ENCODE results near the gene LYSMD2. TPM values are rescaled to one million over a fixed set of nuclear protein-coding genes. Genes with fewer than 3 reads are reported as not detected.

Gene LYSMD2
- total RNA-seq, 1 donor from 2014 or later, result 6.9 TPM

DNA sequence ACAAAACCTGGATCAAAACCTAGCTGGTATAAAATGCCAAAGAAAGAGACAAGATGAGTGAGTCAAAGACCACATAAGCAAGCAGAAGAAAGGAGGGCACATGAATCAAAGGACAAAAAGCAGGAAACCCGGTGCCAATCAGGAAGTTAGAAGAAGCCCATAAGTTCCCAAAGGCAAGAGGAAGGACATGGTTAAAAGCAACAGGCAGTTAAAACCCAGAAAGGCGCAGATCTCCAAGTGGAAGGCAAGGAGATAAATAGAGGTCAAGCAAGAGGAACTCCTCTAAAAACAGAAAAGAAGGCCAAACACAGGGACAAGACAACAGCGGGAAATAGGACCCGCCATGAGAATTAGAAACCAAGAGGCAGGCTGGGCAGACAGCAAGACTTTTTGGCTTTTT lies 18.3 kb upstream of the LYSMD2 start:
- intact Hi-C loops (cut with DNase I), result no loop called here
- DNase-seq (ENCODE audit: low spot score), result no peak

GRCh38 chr15:51754267-51754666 lies 16.8 kb upstream of the LYSMD2 start:
- intact Hi-C loops (cut with DNase I), result no loop called here
- no peak for DNase-seq (ENCODE audit: low spot score)

- no peak for DNase-seq (ENCODE audit: low spot score)
- intact Hi-C loops (cut with DNase I), result no loop called here
Observed at GRCh38 chr15:51752888-51753287, 15.4 kb upstream of the LYSMD2 start.

DNA sequence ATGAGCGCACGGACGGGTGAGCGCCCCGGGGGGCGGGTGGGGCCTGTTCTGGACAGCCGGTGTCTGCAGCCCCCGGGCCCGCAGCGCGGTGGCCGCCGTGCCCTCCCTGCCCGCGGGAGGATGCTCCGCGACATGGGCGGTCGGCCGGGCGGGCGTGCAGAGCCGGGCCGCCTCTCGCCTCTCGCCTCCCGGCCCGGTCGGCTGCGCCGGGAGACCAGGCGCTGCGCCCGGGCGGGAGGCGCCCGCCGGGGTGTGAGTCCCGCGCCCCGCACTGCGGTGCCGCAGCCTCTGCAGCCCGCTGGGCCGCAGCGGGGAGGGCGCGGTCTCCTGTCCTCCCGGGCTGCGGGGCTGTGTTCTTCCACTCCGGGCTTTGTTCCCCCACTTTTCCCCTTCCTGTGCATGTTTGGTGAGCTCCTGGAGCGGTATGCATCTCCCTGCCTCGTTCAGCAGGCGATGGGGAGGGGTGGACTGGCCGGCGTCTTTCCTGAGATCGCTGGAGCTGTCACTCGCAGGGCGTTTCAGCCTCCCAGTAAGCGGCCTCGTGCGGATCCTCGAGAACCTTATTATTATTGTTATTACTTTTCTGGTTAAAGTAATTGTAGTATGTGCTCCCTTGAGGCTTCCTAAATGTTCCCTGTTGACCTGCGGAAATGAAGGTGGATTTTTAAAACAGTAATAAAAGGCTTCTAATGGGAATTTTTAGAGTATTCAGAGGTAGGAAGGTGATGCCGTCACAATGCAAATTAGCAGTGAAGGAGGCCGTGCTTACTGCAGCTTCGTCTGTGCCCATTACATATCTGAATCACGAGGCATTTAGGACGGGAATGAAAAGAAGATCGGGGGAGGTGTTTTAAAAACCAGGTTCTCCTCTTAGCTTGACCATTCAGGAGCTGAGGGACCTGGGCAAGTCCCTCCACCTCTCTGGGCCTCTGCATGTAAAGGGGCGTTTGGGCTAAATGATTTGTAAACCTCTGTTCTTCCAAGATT lies 14.5 kb upstream of the LYSMD2 start:
- intact Hi-C loops (cut with DNase I), result no loop called here
- no peak for DNase-seq (ENCODE audit: low spot score)

DNA sequence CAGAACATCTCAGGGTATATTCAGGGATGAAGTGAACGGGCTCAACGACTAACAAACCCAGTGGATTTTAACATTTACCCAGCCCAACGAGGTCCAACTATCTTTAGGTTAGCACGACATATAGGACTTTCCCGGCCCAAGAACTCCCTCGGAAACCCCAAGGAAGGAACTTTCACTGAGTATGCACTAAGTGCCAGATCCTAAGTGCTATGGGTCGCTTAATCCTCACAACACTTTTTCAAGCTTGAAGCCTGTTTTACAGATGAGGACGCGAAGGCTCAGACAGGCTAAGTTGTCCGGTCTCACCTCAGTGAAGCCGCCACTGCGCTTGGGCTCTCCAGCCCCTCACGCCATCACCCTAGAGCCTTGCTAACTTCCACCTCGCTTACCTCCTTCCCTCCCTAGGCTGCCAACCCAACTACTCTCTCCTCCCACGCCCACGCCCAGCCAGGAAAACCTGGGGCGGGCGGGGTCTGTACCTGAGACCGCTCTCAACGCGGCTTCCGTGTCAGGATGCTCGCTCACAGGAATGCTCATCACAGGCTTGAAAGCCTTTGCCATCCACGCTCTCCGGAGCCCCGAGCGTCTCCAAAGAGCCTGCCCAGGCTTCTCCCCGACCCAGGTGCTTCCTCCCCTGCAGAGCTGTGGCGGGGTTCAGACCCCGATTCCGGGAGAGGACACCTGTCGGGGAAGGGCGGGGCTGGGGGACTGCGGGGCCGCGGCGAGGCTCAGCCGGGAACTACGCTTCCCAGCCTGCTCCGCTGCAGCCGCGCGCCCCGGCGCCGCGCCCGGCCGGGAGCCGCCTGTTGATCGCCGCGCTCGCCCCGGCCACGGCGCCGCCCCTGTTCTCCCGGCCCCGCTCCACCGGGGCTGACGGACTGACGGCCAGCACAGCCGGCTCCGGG lies 13.6 kb upstream of the LYSMD2 start, which contains the start of gene TMOD2:
TMOD2 (plus strand) TSS at position 806 of the 905 bp plus-strand sequence. CDS start 14,845 bp downstream, outside the sequence.
- DNase-seq (ENCODE audit: low spot score), result peak; percentile 77
- intact Hi-C loops (cut with DNase I), result no loop called here

- no peak for DNase-seq (ENCODE audit: low spot score)
- intact Hi-C loops (cut with DNase I), result no loop called here
Observed at GRCh38 chr15:51750186-51750585, 12.7 kb upstream of the LYSMD2 start.

- intact Hi-C loops (cut with DNase I), result no loop called here
Observed at GRCh38 chr15:51749307-51749706, 11.9 kb upstream of the LYSMD2 start.

GRCh38 chr15:51739061-51739712 lies 1.7 kb upstream of the LYSMD2 start:
- intact Hi-C loops (cut with DNase I), result no loop called here
- DNase-seq (ENCODE audit: low spot score), result no peak

More at GRCh38 chr15:51749307-51749706, 11.9 kb upstream of the LYSMD2 start:
- DNase-seq (ENCODE audit: low spot score), result no peak

GRCh38 chr15:51738553-51738952 lies 1.1 kb upstream of the LYSMD2 start:
- no peak for DNase-seq (ENCODE audit: low spot score)
- intact Hi-C loops (cut with DNase I), result no loop called here

DNA sequence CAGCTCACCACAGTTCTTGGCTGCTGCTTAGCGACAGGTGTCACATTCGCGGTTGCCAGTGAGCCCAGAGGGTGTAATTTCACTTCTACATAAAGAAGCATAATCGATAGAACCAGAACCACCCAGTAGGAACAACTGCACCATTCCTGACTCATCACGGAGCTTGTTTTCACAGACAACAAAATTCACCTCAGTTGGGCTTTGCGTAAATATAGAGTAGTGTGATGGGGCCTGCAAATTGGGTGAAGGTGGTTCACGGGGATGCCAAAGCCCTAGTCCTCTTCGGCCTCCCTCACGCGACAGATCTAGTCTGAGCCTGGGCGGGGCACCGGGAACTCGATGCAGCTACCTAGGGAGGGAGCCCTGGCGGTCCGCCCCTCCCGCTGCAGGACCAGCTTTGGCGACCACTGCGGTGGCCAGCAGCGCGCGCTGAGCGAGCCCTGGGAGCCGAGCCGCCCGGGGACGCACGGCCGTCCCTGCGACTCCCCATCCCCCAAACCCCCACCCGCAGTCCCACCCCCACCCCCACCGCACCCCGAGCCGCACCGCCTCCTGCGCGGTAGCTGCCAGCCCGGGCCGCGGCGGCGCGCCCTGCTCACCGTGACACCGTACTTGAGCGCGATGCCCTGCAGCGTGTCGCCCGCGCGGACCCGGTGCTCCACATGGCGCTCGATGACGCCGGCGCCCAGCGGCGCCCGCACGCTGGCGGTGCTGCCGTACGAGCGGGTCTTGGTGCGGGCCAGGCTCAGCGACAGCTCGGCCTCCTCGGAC lies 519 bp downstream of the LYSMD2 start:
- intact Hi-C loops (cut with DNase I), result no loop called here
- DNase-seq (ENCODE audit: low spot score), result no peak

DNA sequence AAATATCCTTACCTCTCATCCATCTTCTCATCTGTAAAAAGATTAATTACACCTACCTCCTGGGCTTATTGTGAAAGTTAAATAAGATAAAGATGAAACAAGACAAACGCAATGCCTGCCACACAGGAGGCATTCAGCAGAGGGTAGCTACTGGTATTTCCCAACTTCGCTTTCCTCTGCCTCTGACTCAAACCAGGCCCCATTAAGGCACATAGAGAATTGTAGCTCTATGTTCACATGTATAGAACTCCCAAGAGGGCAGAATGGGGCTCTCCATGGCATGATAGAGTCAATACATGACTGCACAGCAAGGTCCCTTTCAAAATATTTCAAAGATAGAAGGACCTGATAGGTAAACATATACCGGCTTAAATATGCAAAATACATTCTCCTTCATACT lies 1.4 kb downstream of the LYSMD2 start:
- no peak for DNase-seq (ENCODE audit: low spot score)
- intact Hi-C loops (cut with DNase I), result no loop called here

DNA sequence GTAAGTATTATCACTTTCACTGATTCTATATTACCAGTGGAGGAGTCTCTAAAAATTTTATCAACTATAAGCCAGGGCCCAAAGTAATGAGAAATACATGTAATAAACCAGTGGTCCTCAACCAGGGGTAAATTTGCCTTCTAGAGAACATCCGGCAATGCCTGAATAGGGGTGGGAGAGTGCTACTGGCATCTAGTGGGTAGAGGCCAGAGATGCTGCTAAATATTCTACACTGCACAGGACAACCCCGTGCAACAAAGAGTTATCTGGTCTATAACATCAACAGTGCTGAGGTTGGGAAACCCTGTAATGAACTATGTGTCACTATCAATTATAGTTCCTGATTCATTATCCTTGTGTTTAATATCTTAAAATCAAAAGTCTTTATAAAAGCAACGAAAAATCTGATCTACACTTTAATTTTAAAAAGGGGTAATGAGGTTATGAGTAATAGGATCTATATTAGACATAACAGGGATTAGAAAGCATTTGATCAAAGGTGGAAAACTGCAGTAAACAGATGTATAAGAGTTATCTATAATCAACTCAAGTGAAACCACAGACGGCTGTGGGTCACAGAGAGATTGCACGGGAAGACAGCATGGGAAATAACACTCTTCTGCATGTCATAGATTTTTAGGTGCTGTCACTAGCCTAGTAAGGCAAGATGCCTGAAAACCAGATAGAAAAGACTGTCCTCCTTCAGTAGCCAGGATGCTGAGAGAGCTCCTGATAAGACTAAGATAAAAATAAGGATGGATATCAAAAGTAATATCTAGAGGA lies 2.0 kb downstream of the LYSMD2 start:
- intact Hi-C loops (cut with DNase I), result no loop called here
- no peak for DNase-seq (ENCODE audit: low spot score)

DNA sequence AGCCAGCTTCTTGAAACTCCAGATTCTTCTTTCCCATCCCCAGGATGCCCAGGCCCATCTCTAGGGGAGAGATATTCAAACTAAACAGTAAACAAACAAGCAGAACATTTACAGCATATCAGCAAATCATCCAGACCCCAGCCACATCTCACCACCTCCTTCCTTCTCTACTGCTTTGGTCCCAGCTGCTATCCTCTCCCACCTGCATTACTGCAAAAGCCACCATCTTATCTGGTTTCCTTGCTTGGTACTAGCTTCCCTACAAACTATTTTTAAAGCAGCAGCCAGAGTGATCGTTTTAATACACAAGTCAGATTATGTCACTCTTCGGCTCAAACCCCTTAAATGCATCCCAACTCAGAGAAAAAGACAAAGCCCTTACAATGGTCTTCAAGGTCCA lies 4.8 kb downstream of the LYSMD2 start:
- no peak for DNase-seq (ENCODE audit: low spot score)
- intact Hi-C loops (cut with DNase I), result no loop called here

DNA sequence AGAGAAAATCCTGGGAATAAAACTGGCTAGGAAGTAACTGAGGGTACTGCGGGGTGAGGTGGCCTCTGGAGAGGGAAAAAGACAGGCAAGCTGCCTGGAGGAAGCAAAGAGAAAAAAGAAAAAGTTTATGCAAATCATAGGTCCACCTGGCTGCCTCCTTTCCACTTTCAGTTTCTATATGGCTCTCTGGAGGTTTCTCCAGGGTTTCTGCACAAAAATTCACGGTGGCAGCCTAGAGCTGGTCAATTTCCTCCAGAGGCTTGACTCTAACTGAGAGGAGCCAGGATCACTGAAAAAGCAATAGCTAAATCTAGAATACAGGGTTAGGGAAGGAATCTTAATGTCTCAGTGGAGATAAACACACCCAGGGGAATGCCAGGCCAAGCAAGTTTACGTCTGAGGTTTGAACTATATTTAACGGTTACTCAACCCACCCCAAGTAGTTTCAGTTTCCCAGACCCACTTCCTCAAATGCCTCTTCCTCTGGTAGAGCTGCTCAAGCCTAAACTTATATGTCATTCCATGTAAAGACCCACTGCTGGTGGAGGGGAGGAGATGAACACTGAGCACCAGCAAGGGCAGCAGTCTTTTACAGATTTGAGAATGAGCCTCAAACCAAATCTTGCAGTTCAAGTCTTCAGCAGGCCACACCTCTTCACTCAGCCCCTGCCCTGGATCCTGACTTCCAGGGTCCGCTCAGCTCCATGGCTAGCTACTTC lies 5.7 kb downstream of the LYSMD2 start:
- intact Hi-C loops (cut with DNase I), result no loop called here
- DNase-seq (ENCODE audit: low spot score), result no peak

GRCh38 chr15:51727141-51727897 lies 10.1 kb downstream of the LYSMD2 start:
- intact Hi-C loops (cut with DNase I), result loop anchor here (5.0 to 10.0 kb wide), 3 partner anchors 35 to 103 kb away; partner anchors contain the start of gene DMXL2
- no peak for DNase-seq (ENCODE audit: low spot score)

- peak; percentile 79 for DNase-seq (ENCODE audit: low spot score)
- intact Hi-C loops (cut with DNase I), result loop anchor here (5.0 to 10.0 kb wide), 3 partner anchors 36 to 102 kb away; partner anchors contain the start of gene DMXL2
Observed at GRCh38 chr15:51726302-51727073, 11.0 kb downstream of the LYSMD2 start.
